Spleen (tissue), 7 donors: ENCODE results near the gene B9D1.

Experiments
- POLR2A ChIP-seq, 3 donors: fragments of 450-650 bp; IDR thresholded peaks; one replicate each; pipeline ENCODE4 v1.5.1; 2017; ENCODE audit warnings: antibody characterized with exemption in 3 of 3, mild to moderate bottlenecking in 1 of 3
- TF ChIP-seq, protein P1 (sequence below), 11 experiments: fragments of 200-600 bp in 7 of 11; fragments of 450-650 bp in 4 of 11; sonication (generic) in 4 of 11; IDR thresholded peaks in 8 of 11; conservative IDR thresholded peaks in 3 of 11; 1 replicate in 7 of 11; 2 replicates in 4 of 11; pipeline versions ENCODE4 v1.4.0 to v1.8.0; 2016 to 2021; ENCODE audit warnings: antibody characterized with exemption in 11 of 11, inconsistent platforms in 4 of 11, mild to moderate bottlenecking in 1 of 11
- donor health status: DM: no; HTN: no; CAD: no; lungs with moderate emphysema.
- donor health status: DM: no; HTN: no; CAD: no.
- donor health status: DM: no; HTN: no; CAD: no.

DNA sequence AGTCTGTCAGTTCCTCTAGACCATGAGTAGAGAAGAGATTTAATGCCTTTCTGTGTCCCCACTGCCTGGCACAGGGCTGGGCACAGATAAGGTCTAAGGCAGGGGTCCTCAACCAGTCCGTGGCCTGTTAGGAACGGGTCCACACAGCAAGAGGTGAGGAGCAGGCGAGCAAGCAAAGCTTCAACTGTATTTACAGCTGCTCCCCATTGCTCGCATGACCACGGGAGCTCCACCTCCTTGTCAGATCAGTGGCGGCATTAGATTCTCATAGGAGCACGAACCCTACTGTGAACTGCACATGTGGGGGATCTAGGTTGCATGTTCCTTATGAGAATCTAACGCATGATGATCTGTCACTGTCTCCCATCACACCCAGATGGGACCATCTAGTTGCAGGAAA is 1.8 kb downstream of the B9D1 start:
- TF ChIP-seq, protein P1, sequence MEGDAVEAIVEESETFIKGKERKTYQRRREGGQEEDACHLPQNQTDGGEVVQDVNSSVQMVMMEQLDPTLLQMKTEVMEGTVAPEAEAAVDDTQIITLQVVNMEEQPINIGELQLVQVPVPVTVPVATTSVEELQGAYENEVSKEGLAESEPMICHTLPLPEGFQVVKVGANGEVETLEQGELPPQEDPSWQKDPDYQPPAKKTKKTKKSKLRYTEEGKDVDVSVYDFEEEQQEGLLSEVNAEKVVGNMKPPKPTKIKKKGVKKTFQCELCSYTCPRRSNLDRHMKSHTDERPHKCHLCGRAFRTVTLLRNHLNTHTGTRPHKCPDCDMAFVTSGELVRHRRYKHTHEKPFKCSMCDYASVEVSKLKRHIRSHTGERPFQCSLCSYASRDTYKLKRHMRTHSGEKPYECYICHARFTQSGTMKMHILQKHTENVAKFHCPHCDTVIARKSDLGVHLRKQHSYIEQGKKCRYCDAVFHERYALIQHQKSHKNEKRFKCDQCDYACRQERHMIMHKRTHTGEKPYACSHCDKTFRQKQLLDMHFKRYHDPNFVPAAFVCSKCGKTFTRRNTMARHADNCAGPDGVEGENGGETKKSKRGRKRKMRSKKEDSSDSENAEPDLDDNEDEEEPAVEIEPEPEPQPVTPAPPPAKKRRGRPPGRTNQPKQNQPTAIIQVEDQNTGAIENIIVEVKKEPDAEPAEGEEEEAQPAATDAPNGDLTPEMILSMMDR (IDR thresholded peaks at IDR 0.05 in 8 of 11, conservative IDR thresholded peaks at IDR 0.05 in 3 of 11), result no peak
- no peak for TF ChIP-seq POLR2A (IDR thresholded peaks at IDR 0.05)
